Heart left ventricle (tissue), 16 donors: ENCODE measurements around the gene CDH12. TPM values are rescaled to one million over a fixed set of nuclear protein-coding genes. Genes with fewer than 3 reads are reported as not detected.

Source experiments
- ATAC-seq, 4 donors: fragments of 200-7000 bp; cut with Tn5 transposase; one replicate each; pipeline ENCODE4 v1.9.1; 2020 to 2022; ENCODE audit warnings: moderate library complexity in 4 of 4, mild to moderate bottlenecking in 3 of 4, moderate number of reproducible peaks in 1 of 4
- DNase-seq, 5 donors: peaks; one replicate each; pipeline ENCODE4 v3.0.0-alpha.2; 2020
- H3K27ac ChIP-seq, 12 donors: fragments of 200-600 bp; sonication (generic) in 4 of 12; one replicate each; pipeline versions ENCODE4 v1.5.0 to v1.8.0; 2016 to 2022; ENCODE audit warnings: mild to moderate bottlenecking in 2 of 12
- H3K27me3 ChIP-seq, 9 donors: fragments of 200-600 bp; sonication (generic) in 2 of 9; one replicate each; pipeline versions ENCODE4 v1.5.1 to v1.8.0; 2016 to 2022; ENCODE audit warnings: mild to moderate bottlenecking in 3 of 9
- H3K36me3 ChIP-seq, 9 donors: fragments of 200-600 bp; sonication (generic) in 2 of 9; one replicate each; pipeline versions ENCODE4 v1.5.0 to v1.8.0; 2018 to 2022; ENCODE audit warnings: mild to moderate bottlenecking in 2 of 9
- H3K4me1 ChIP-seq, 12 donors: fragments of 200-600 bp; sonication (generic) in 4 of 12; one replicate each; pipeline versions ENCODE4 v1.5.0 to v1.8.0; 2016 to 2022; ENCODE audit warnings: mild to moderate bottlenecking in 3 of 12
- H3K4me3 ChIP-seq, 12 donors: fragments of 200-600 bp; sonication (generic) in 4 of 12; one replicate each; pipeline versions ENCODE4 v1.5.0 to v1.8.0; 2017 to 2022; ENCODE audit warnings: mild to moderate bottlenecking in 9 of 12, moderate library complexity in 4 of 12
- H3K9me3 ChIP-seq, 12 donors: fragments of 200-600 bp; sonication (generic) in 4 of 12; one replicate each; pipeline versions ENCODE4 v1.5.0 to v1.8.0; 2016 to 2022; ENCODE audit warnings: mild to moderate bottlenecking in 1 of 12
- POLR2A ChIP-seq, 2 donors: fragments of 450-650 bp; IDR thresholded peaks; one replicate each; pipeline ENCODE4 v1.6.1; 2017; ENCODE audit warnings: antibody characterized with exemption in 2 of 2, mild to moderate bottlenecking in 2 of 2, moderate library complexity in 2 of 2
- WGBS, 4 donors: extraction: QIAGEN DNeasy Blood & Tissue Kit in 2 of 4; methylation state at CpG; one replicate each; pipeline versions ENCODE4 v1.1.5 to v1.1.7; 2013 to 2018; 5-methylcytosine and 5-hydroxymethylcytosine counted together
- intact Hi-C, 10 donors: fragments of 100-400 bp; cut with DNase I; formaldehyde crosslinking; loops; one replicate each; pipeline versions ENCODE4 v1.11.1 to v1.14.2; 2022
- polyA plus RNA-seq, 2 donors: library from polyadenylated mRNA; stranded (reverse); fragments of 200-250 nt; gene quantifications; one replicate each; pipeline ENCODE4 v1.2.3, GENCODE V29; 2013
- total RNA-seq, 9 donors: library from RNA; depleted of rRNA in 2 of 9; stranded (reverse); fragments of >200 nt in 2 of 9; fragmentation: NEBNext Ultra II Directional in 3 of 9; extraction: Animal tissue kit (Norgen Biotek cat#: 25700) in 3 of 9; gene quantifications; one replicate each; pipeline versions ENCODE4 v1.1.0 to v1.2.4, GENCODE V29; 2016 to 2023
- TF ChIP-seq, protein P1 (sequence below), 12 donors: fragments of 200-600 bp; sonication (generic) in 4 of 12; IDR thresholded peaks; one replicate each; pipeline versions ENCODE4 v1.5.0 to v1.8.0; 2018 to 2022; ENCODE audit warnings: antibody characterized with exemption in 12 of 12, mild to moderate bottlenecking in 5 of 12
- donor health status: ischemic (EF 13 %, LVEDD 7.1; RV severe dilation, severe dysfunction).
- donor health status: healthy with polysubstance abuse.
- donor health status: DM: no; HTN: yes; CAD: no.
- donor health status: DM: no; HTN: no; CAD: no.
- donor health status: ischemic (EF 25% LVEDD 6.9; RV normal size, moderate dysfunction).
- donor health status: ischemic (EF 25% LVEDD 5.7; RV mildly dilated, moderate dysfunction).
- donor health status: healthy.
- donor health status: DM: yes; HTN: yes; CAD: no.
- donor health status: ischemic (EF 35%, LVEDD 5.7; RV mildly dilated, moderate dysfunction).
- donor health status: nonischemic (EF 11% LVEDD 7.7; RV severe dilation, severe dysfunction).
- donor health status: DM: yes; HTN: yes; CAD: no.
- donor health status: PGD.
- donor health status: ischemic (EF 29% LVEDD 5.4; RV normal size, mild dysfunction).
- donor health status: nonischemic (EF 23%, LVEDD 6.1; RV moderate dilation, normal function).

CDH12 gene
- total and polyA plus RNA-seq, 11 donors = 0.11 TPM; not detected in 10

- intact Hi-C loops = no loop called here
- DNase-seq = no peak
- ATAC-seq = no peak
- no peaks in the 10 kb centered on the region for H3K9me3 ChIP-seq
- WGBS, 4 donors = 74 to 82% (median 80%) methylated on average over 3 of the region's 3 CpGs
- no peaks in the 10 kb centered on the region for H3K4me1 ChIP-seq
- no peaks in the 10 kb centered on the region for H3K36me3 ChIP-seq
- H3K4me3 ChIP-seq = no peak overlapping the region
- H3K27ac ChIP-seq = no peak overlapping the region
- no peaks in the 10 kb centered on the region for H3K27me3 ChIP-seq
- TF ChIP-seq, protein P1, sequence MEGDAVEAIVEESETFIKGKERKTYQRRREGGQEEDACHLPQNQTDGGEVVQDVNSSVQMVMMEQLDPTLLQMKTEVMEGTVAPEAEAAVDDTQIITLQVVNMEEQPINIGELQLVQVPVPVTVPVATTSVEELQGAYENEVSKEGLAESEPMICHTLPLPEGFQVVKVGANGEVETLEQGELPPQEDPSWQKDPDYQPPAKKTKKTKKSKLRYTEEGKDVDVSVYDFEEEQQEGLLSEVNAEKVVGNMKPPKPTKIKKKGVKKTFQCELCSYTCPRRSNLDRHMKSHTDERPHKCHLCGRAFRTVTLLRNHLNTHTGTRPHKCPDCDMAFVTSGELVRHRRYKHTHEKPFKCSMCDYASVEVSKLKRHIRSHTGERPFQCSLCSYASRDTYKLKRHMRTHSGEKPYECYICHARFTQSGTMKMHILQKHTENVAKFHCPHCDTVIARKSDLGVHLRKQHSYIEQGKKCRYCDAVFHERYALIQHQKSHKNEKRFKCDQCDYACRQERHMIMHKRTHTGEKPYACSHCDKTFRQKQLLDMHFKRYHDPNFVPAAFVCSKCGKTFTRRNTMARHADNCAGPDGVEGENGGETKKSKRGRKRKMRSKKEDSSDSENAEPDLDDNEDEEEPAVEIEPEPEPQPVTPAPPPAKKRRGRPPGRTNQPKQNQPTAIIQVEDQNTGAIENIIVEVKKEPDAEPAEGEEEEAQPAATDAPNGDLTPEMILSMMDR (IDR thresholded peaks at IDR 0.05) = no peak
- no peak for TF ChIP-seq POLR2A (IDR thresholded peaks at IDR 0.05)
These were observed 99.0 kb downstream of the CDH12 start for GRCh38 chr5:22754155-22754554.

- Histone ChIP-seq H3K27ac (no peak overlapping the region), H3K36me3 (no peaks in the 10 kb centered on the region), H3K4me3 (no peak overlapping the region), H3K4me1 (no peaks in the 10 kb centered on the region), H3K9me3 (no peaks in the 10 kb centered on the region), H3K27me3 (no peaks in the 10 kb centered on the region)
- 66 to 82% (median 77%) methylated on average over 4 of the region's 4 CpGs for WGBS, 4 donors
- ATAC-seq (no peak), DNase-seq (no peak)
- TF ChIP-seq, protein P1 (IDR thresholded peaks at IDR 0.05) = no peak
- TF ChIP-seq POLR2A (IDR thresholded peaks at IDR 0.05) = no peak
- intact Hi-C loops = no loop called here
These were observed 101.6 kb downstream of the CDH12 start for GRCh38 chr5:22751536-22751935.

DNA sequence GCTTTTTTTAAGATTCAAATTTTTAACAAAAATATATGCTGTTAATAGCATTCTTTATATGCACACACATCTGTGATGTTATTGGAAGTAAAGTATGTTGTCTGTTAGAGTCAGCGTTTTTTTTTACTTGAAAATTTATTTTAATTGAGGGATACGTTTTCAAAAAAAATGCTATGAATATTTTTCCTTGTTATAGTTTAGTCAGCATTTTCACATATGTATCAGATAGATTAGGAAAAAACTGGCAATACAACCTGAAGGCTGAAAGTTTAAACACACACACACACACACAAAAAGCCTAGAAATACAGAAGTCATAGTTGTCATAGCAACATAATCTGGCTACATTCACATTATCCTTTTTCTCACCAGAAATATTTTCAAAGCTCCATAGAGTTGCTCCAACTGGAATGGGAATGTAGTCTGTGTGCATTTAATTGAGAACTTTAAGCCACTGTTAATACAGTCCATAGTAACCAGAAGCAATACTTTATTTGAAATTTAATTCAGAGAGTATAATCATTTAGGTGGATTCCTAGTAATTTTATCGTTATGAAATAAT lies 116.6 kb downstream of the CDH12 start:
- no peaks in the 10 kb centered on the region for H3K9me3 ChIP-seq

GRCh38 chr5:22734907-22735306 lies 118.2 kb downstream of the CDH12 start:
- DNase-seq (no peak), ATAC-seq (no peak)
- Histone ChIP-seq H3K4me1 (no peaks in the 10 kb centered on the region), H3K36me3 (no peaks in the 10 kb centered on the region), H3K27me3 (no peaks in the 10 kb centered on the region), H3K4me3 (no peak overlapping the region), H3K27ac (no peak overlapping the region), H3K9me3 (no peaks in the 10 kb centered on the region)
- WGBS, 4 donors = 91 to 93% (median 92%) methylated on average over 2 of the region's 2 CpGs
- intact Hi-C loops = no loop called here
- TF ChIP-seq, protein P1 (IDR thresholded peaks at IDR 0.05) = no peak
- TF ChIP-seq POLR2A (IDR thresholded peaks at IDR 0.05) = no peak

More for the DNA sequence above, 116.6 kb downstream of the CDH12 start:
- 61 to 77% (median 68%) methylated on average over 3 of the region's 3 CpGs for WGBS, 4 donors
- ATAC-seq (no peak), DNase-seq (no peak)
- Histone ChIP-seq H3K4me1 (no peaks in the 10 kb centered on the region), H3K36me3 (no peaks in the 10 kb centered on the region), H3K27ac (no peak overlapping the region), H3K27me3 (no peaks in the 10 kb centered on the region), H3K4me3 (no peak overlapping the region)
- intact Hi-C loops = no loop called here
- TF ChIP-seq, protein P1 (IDR thresholded peaks at IDR 0.05) = no peak
- no peak for TF ChIP-seq POLR2A (IDR thresholded peaks at IDR 0.05)
